ENCODE measurements around the gene PKP3. TPM values are rescaled to one million over a fixed set of nuclear protein-coding genes. Genes with fewer than 3 reads are reported as not detected.

The PKP3 gene
- total and polyA plus RNA-seq, 9 of the 15 experiments (the other 6 are each of a cell fraction or from before 2014, with no cell fraction given): 0.11 to 110 (median 30.7) TPM

GRCh38 chr11:449889-450808 lies 56.1 kb downstream of the PKP3 start, which contains the start of gene PTDSS2 (continued):
- 0 out of 2 replicates have a peak, but pooled peaks have one; percentile 56 for TF ChIP-seq ZBTB12 (CRISPR knock-in tag; IDR thresholded peaks at IDR 0.05)
- no peak for TF ChIP-seq KLF10 (CRISPR knock-in tag; IDR thresholded peaks at IDR 0.05)
- TF ChIP-seq, protein P1, sequence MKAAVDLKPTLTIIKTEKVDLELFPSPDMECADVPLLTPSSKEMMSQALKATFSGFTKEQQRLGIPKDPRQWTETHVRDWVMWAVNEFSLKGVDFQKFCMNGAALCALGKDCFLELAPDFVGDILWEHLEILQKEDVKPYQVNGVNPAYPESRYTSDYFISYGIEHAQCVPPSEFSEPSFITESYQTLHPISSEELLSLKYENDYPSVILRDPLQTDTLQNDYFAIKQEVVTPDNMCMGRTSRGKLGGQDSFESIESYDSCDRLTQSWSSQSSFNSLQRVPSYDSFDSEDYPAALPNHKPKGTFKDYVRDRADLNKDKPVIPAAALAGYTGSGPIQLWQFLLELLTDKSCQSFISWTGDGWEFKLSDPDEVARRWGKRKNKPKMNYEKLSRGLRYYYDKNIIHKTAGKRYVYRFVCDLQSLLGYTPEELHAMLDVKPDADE (conservative IDR thresholded peaks at IDR 0.05; ENCODE audit: control insufficient read depth, low read depth, low read length): peak; percentile 93; the same call in 1 of the 2 replicates
- TF ChIP-seq CREBBP (IDR thresholded peaks at IDR 0.05; ENCODE audit: low read depth, low read length): no peak
- TF ChIP-seq, protein P2, sequence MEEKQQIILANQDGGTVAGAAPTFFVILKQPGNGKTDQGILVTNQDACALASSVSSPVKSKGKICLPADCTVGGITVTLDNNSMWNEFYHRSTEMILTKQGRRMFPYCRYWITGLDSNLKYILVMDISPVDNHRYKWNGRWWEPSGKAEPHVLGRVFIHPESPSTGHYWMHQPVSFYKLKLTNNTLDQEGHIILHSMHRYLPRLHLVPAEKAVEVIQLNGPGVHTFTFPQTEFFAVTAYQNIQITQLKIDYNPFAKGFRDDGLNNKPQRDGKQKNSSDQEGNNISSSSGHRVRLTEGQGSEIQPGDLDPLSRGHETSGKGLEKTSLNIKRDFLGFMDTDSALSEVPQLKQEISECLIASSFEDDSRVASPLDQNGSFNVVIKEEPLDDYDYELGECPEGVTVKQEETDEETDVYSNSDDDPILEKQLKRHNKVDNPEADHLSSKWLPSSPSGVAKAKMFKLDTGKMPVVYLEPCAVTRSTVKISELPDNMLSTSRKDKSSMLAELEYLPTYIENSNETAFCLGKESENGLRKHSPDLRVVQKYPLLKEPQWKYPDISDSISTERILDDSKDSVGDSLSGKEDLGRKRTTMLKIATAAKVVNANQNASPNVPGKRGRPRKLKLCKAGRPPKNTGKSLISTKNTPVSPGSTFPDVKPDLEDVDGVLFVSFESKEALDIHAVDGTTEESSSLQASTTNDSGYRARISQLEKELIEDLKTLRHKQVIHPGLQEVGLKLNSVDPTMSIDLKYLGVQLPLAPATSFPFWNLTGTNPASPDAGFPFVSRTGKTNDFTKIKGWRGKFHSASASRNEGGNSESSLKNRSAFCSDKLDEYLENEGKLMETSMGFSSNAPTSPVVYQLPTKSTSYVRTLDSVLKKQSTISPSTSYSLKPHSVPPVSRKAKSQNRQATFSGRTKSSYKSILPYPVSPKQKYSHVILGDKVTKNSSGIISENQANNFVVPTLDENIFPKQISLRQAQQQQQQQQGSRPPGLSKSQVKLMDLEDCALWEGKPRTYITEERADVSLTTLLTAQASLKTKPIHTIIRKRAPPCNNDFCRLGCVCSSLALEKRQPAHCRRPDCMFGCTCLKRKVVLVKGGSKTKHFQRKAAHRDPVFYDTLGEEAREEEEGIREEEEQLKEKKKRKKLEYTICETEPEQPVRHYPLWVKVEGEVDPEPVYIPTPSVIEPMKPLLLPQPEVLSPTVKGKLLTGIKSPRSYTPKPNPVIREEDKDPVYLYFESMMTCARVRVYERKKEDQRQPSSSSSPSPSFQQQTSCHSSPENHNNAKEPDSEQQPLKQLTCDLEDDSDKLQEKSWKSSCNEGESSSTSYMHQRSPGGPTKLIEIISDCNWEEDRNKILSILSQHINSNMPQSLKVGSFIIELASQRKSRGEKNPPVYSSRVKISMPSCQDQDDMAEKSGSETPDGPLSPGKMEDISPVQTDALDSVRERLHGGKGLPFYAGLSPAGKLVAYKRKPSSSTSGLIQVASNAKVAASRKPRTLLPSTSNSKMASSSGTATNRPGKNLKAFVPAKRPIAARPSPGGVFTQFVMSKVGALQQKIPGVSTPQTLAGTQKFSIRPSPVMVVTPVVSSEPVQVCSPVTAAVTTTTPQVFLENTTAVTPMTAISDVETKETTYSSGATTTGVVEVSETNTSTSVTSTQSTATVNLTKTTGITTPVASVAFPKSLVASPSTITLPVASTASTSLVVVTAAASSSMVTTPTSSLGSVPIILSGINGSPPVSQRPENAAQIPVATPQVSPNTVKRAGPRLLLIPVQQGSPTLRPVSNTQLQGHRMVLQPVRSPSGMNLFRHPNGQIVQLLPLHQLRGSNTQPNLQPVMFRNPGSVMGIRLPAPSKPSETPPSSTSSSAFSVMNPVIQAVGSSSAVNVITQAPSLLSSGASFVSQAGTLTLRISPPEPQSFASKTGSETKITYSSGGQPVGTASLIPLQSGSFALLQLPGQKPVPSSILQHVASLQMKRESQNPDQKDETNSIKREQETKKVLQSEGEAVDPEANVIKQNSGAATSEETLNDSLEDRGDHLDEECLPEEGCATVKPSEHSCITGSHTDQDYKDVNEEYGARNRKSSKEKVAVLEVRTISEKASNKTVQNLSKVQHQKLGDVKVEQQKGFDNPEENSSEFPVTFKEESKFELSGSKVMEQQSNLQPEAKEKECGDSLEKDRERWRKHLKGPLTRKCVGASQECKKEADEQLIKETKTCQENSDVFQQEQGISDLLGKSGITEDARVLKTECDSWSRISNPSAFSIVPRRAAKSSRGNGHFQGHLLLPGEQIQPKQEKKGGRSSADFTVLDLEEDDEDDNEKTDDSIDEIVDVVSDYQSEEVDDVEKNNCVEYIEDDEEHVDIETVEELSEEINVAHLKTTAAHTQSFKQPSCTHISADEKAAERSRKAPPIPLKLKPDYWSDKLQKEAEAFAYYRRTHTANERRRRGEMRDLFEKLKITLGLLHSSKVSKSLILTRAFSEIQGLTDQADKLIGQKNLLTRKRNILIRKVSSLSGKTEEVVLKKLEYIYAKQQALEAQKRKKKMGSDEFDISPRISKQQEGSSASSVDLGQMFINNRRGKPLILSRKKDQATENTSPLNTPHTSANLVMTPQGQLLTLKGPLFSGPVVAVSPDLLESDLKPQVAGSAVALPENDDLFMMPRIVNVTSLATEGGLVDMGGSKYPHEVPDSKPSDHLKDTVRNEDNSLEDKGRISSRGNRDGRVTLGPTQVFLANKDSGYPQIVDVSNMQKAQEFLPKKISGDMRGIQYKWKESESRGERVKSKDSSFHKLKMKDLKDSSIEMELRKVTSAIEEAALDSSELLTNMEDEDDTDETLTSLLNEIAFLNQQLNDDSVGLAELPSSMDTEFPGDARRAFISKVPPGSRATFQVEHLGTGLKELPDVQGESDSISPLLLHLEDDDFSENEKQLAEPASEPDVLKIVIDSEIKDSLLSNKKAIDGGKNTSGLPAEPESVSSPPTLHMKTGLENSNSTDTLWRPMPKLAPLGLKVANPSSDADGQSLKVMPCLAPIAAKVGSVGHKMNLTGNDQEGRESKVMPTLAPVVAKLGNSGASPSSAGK (IDR thresholded peaks at IDR 0.05): no peak
- peak; percentile 78 for TF ChIP-seq SIN3B (IDR thresholded peaks at IDR 0.05; ENCODE audit: low read depth)
- no peak for TF ChIP-seq ZNF224 (CRISPR knock-in tag; IDR thresholded peaks at IDR 0.05)
- no peak for TF ChIP-seq ARHGAP35 (IDR thresholded peaks at IDR 0.05; ENCODE audit: partially characterized antibody)

Data from K562 (cell line).